ENCODE data around the gene ADGRG7. TPM values are rescaled to one million over a fixed set of nuclear protein-coding genes. Genes with fewer than 3 reads are reported as not detected.

ADGRG7 gene
- total and polyA plus RNA-seq, 2 of the 13 experiments (the other 11 are each of a cell fraction or from before 2014, with no cell fraction given): not detected

GRCh38 chr3:100682056-100682853 lies 72.9 kb downstream of the ADGRG7 start:
- Histone ChIP-seq H2AFZ (ENCODE audit: low read length) (no peak overlapping the region), H4K20me1 (ENCODE audit: insufficient read depth, low read length) (no peaks in the 10 kb centered on the region), H3K9me3 (ENCODE audit: low read length) (no peaks in the 10 kb centered on the region), H3K79me2 (ENCODE audit: insufficient read depth, low read length) (no peaks in the 10 kb centered on the region), H3K4me2 (ENCODE audit: low read depth, low read length) (peak overlapping the region; percentile 60), H3K27ac (ENCODE audit: extremely low read length, insufficient read depth, low read length) (no peak overlapping the region), H3K4me1 (ENCODE audit: insufficient read depth, low read length) (peaks cover 25% of the 10 kb centered on the region), H3K9ac (ENCODE audit: insufficient read depth, low read depth, low read length) (no peak overlapping the region), H3K27me3 (ENCODE audit: control insufficient read depth in 1 of 2, insufficient read depth in 2 of 2, low read length in 2 of 2) (no peaks in the 10 kb centered on the region), H3K36me3 (replicated peaks in 1 of 2; ENCODE audit: control insufficient read depth in 1 of 2, insufficient read depth in 2 of 2, low read length in 2 of 2) (no peaks in the 10 kb centered on the region), H3K4me3 (replicated peaks in 1 of 3; ENCODE audit: insufficient read depth in 1 of 3, low read depth in 2 of 3, low read length in 3 of 3) (no peak overlapping the region; a peak in 1 of 6 replicates)
- intact Hi-C loops (cut with micrococcal nuclease; ENCODE audit: unreplicated experiment): no loop called here
- POLR2A ChIA-PET: interaction anchor here (1.0 to 1.8 kb wide), 3 partner anchors 27 to 28 kb away, joined by 4 to 6 read pairs (median 5); partner anchors contain the start of gene TFG
- ATAC-seq (peak; percentile 50), DNase-seq (ENCODE audit: low spot score) (no peak), FAIRE-seq (no peak)
- WGBS (ENCODE audit: low lambda C conversion rate): 94% methylated on average over 25 of the region's 41 CpGs
- BruUV-seq (replicated peaks): no TSS peak
- in situ Hi-C loops (cut with HindIII; ENCODE audit: extremely low pct_ligation_motif_present, low pct_unique_long_range_greater_than_20kb): no loop called here
- CTCF ChIA-PET (ENCODE audit: low intra/inter-chr PET ratio, low total read pairs): no interaction called here
- TF ChIP-seq ZNF605 (CRISPR knock-in tag; IDR thresholded peaks at IDR 0.05) (no peak), POGZ (CRISPR knock-in tag; IDR thresholded peaks at IDR 0.05) (0 out of 2 replicates have a peak, but pooled peaks have one; percentile 27), CEBPB (IDR thresholded peaks at IDR 0.05; ENCODE audit: borderline replicate concordance, low read depth, low read length) (no peak), ZNF775 (CRISPR knock-in tag; IDR thresholded peaks at IDR 0.05; ENCODE audit: borderline replicate concordance) (no peak), ZNF484 (CRISPR knock-in tag; IDR thresholded peaks at IDR 0.05; ENCODE audit: borderline replicate concordance, low read depth) (no peak), ZNF547 (CRISPR knock-in tag; IDR thresholded peaks at IDR 0.05) (no peak), ZBTB46 (CRISPR knock-in tag; IDR thresholded peaks at IDR 0.05; ENCODE audit: borderline replicate concordance) (no peak), ZMAT3 (CRISPR knock-in tag; conservative IDR thresholded peaks at IDR 0.05) (no peak), ZNF687 (CRISPR knock-in tag; IDR thresholded peaks at IDR 0.05) (peak; percentile 23; the same call in 1 of the 2 replicates), ZNF773 (CRISPR knock-in tag; IDR thresholded peaks at IDR 0.05; ENCODE audit: borderline replicate concordance) (no peak), ZNF780A (CRISPR knock-in tag; IDR thresholded peaks at IDR 0.05) (no peak), ZNF260 (CRISPR knock-in tag; IDR thresholded peaks at IDR 0.05; ENCODE audit: borderline replicate concordance, low read depth) (no peak), PATZ1 (CRISPR knock-in tag; IDR thresholded peaks at IDR 0.05) (no peak), GABPB1 (CRISPR knock-in tag; IDR thresholded peaks at IDR 0.05) (peak; percentile 43; the same call in 1 of the 2 replicates), IKZF1 (IDR thresholded peaks at IDR 0.05) (no peak), ZNF788 (CRISPR knock-in tag; IDR thresholded peaks at IDR 0.05; ENCODE audit: borderline replicate concordance) (no peak)
